Activated CD4-positive, alpha-beta T cell treated with anti-CD3 and anti-CD28 coated beads for 36 hours (primary cell): ENCODE data around the gene ADGRG3. TPM values are rescaled to one million over a fixed set of nuclear protein-coding genes. Genes with fewer than 3 reads are reported as not detected.

ENCODE experiments used
- ATAC-seq: fragments of 200-7000 bp; cut with Tn5 transposase; one replicate; pipeline ENCODE4 v1.10.0; 2021; ENCODE audit warnings: mild to moderate bottlenecking, moderate library complexity
- CTCF ChIA-PET: fragments of 350-600 bp; sonication (Branson Sonifier 250); formaldehyde crosslinking; loops from one replicate; lab custom pipeline; 2021; ENCODE audit warnings: antibody characterized with exemption; lab: Charles Lee
- POLR2A ChIA-PET: fragments of 350-600 bp; sonication (Branson Sonifier 250); formaldehyde crosslinking; loops from one replicate; lab custom pipeline; 2021; ENCODE audit warnings: antibody characterized with exemption, inconsistent platforms; lab: Charles Lee
- DNase-seq: peaks from one replicate; pipeline ENCODE4 v3.0.0-alpha.2; 2020
- H3K27ac Mint-ChIP-seq: one replicate; pipeline ENCODE4 v1.8.0; 2021; ENCODE audit warnings: mixed read lengths
- H3K27me3 Mint-ChIP-seq: one replicate; pipeline ENCODE4 v1.8.0; 2021; ENCODE audit warnings: mixed read lengths
- H3K36me3 Mint-ChIP-seq: one replicate; pipeline ENCODE4 v1.8.0; 2021; ENCODE audit warnings: low read depth, mixed read lengths
- H3K4me1 Mint-ChIP-seq: one replicate; pipeline ENCODE4 v1.8.0; 2021; ENCODE audit warnings: mixed read lengths
- H3K4me3 Mint-ChIP-seq: one replicate; pipeline ENCODE4 v1.8.0; 2021; ENCODE audit warnings: mild to moderate bottlenecking, moderate library complexity, mixed read lengths
- H3K9me3 Mint-ChIP-seq: one replicate; pipeline ENCODE4 v1.8.0; 2021; ENCODE audit warnings: low read depth, mixed read lengths
- intact Hi-C, 2 experiments: fragments of 100-400 bp; cut with DNase I in 1 of 2; cut with micrococcal nuclease in 1 of 2; formaldehyde crosslinking; loops; one replicate each; pipeline versions ENCODE4 v1.14.2 to v1.15.1; 2022 to 2024; cut with DNase I, micrococcal nuclease
- total RNA-seq, 2 experiments: library from RNA; stranded (reverse); gene quantifications; one replicate each; pipeline ENCODE4 v1.2.3, GENCODE V29; 2021

The ADGRG3 gene
- total RNA-seq, 2 experiments from 2014 or later, result not detected

- Mint-ChIP-seq H3K36me3 (no peaks in the 10 kb centered on the region), H3K9me3 (no peaks in the 10 kb centered on the region), H3K27ac (no peak overlapping the region), H3K4me3 (no peak overlapping the region), H3K27me3 (peaks cover 10% of the 10 kb centered on the region), H3K4me1 (no peaks in the 10 kb centered on the region)
- intact Hi-C loops, result no loop called here
- no peak for DNase-seq
- ChIA-PET CTCF (interaction anchor here (0.6 to 1.7 kb wide), 4 partner anchors 38 to 1043 kb away, joined by 3 to 9 read pairs (median 4); no protein-coding TSS in a partner anchor), POLR2A (interaction anchor here (0.6 kb wide), 1 partner anchor 153 kb away, joined by 3 read pairs; no protein-coding TSS in a partner anchor)
- no peak for ATAC-seq
These were observed 27.5 kb upstream of the ADGRG3 start for GRCh38 chr16:57640612-57641011.

- Mint-ChIP-seq H3K4me3 (no peak overlapping the region), H3K36me3 (no peaks in the 10 kb centered on the region), H3K9me3 (no peaks in the 10 kb centered on the region), H3K4me1 (no peaks in the 10 kb centered on the region), H3K27ac (no peak overlapping the region), H3K27me3 (peaks cover 5% of the 10 kb centered on the region)
- ChIA-PET CTCF (interaction anchor here (0.6 to 2.7 kb wide), 6 partner anchors 8 to 122 kb away, joined by 3 to 14 read pairs (median 3); no protein-coding TSS in a partner anchor), POLR2A (no interaction called here)
- intact Hi-C loops, result no loop called here
- ATAC-seq (no peak), DNase-seq (no peak)
These were observed 25.7 kb upstream of the ADGRG3 start for GRCh38 chr16:57642160-57643135.

- intact Hi-C loops, result no loop called here
- no peak overlapping the region for H3K27ac Mint-ChIP-seq
- no peak overlapping the region for H3K4me3 Mint-ChIP-seq
- no peaks in the 10 kb centered on the region for H3K36me3 Mint-ChIP-seq
- peaks cover 6% of the 10 kb centered on the region for H3K4me1 Mint-ChIP-seq
- POLR2A ChIA-PET, result no interaction called here
- no peak for DNase-seq
- no peaks in the 10 kb centered on the region for H3K9me3 Mint-ChIP-seq
- CTCF ChIA-PET, result interaction anchor here (0.8 to 2.7 kb wide), 3 partner anchors 16 to 67 kb away, joined by 4 to 14 read pairs (median 7); no protein-coding TSS in a partner anchor
- peaks cover 2% of the 10 kb centered on the region for H3K27me3 Mint-ChIP-seq
- no peak for ATAC-seq
These were observed 24.8 kb upstream of the ADGRG3 start for GRCh38 chr16:57643147-57643874.

DNA sequence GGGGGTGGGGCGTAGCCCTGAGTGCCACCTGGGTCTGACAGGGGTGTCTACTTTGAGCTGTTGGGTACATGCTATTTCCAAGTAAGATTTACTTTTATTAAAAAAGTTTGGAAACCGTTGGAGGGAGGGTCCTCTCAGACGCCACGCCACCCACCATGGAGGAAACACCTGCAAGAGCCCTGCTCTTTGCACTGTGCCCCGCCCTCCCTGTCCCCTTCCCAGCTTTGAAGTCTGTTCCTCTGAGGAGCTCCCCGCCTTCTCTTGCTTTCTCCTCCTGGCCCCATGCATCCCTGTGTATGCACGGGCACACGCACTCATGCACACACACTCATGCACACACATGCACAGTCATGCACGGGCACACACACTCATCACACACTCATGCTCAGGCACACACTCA, 24.2 kb upstream of the ADGRG3 start:
- no peaks in the 10 kb centered on the region for H3K36me3 Mint-ChIP-seq
- no peaks in the 10 kb centered on the region for H3K9me3 Mint-ChIP-seq
- no peak overlapping the region for H3K4me3 Mint-ChIP-seq
- intact Hi-C loops, result loop anchor here in 1 of 2 experiments (2.0 kb wide), 1 partner anchor 21 kb away; no protein-coding TSS in a partner anchor
- CTCF ChIA-PET, result interaction anchor here (0.8 to 2.7 kb wide), 2 partner anchors 17 to 68 kb away, joined by 4 to 14 read pairs; no protein-coding TSS in a partner anchor
- POLR2A ChIA-PET, result no interaction called here
- no peak for DNase-seq
- H3K4me1 Mint-ChIP-seq, result peaks cover 12% of the 10 kb centered on the region
- no peak overlapping the region for H3K27ac Mint-ChIP-seq
- H3K27me3 Mint-ChIP-seq, result peaks cover 2% of the 10 kb centered on the region
- ATAC-seq, result no peak

DNA sequence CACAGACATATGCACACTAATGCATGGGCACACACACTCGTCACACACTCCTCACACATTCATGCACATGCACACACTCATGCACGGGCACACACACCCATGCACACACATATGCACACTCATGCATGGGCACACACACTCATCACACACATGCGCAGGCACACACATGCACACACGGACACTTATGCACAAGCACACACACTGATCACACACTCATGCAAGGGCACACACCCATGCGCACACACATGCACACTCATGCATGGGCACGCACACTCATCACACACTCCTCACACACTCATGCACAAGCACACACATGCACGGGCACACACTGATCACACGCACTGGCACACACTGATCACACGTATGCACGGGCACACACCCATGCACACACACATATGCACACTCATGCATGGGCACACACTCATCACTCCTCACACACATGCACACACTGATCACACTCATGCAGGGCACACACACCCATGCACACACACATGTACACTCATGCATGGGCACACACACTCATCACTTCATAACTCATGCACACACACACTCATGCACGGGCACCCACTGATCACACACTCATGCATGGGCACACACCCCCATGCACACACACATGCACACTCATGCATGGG, 23.6 kb upstream of the ADGRG3 start:
- Mint-ChIP-seq H3K9me3 (no peaks in the 10 kb centered on the region), H3K4me1 (peaks cover 12% of the 10 kb centered on the region), H3K36me3 (no peaks in the 10 kb centered on the region), H3K4me3 (no peak overlapping the region), H3K27me3 (peaks cover 2% of the 10 kb centered on the region), H3K27ac (no peak overlapping the region)
- ChIA-PET CTCF (interaction anchor here (2.7 kb wide), 1 partner anchor 68 kb away, joined by 14 read pairs; no protein-coding TSS in a partner anchor), POLR2A (no interaction called here)
- DNase-seq (no peak), ATAC-seq (no peak)
- intact Hi-C loops, result loop anchor here in 1 of 2 experiments (2.0 to 5.0 kb wide), 2 partner anchors 20 to 78 kb away; no protein-coding TSS in a partner anchor

GRCh38 chr16:57645169-57645568, 22.9 kb upstream of the ADGRG3 start:
- Mint-ChIP-seq H3K27ac (no peak overlapping the region), H3K4me3 (no peak overlapping the region), H3K36me3 (no peaks in the 10 kb centered on the region), H3K9me3 (no peaks in the 10 kb centered on the region), H3K27me3 (peaks cover 2% of the 10 kb centered on the region), H3K4me1 (peaks cover 12% of the 10 kb centered on the region)
- DNase-seq (no peak), ATAC-seq (no peak)
- intact Hi-C loops, result loop anchor here in 1 of 2 experiments (2.0 to 5.0 kb wide), 2 partner anchors 20 to 77 kb away; no protein-coding TSS in a partner anchor
- CTCF ChIA-PET, result interaction anchor here (0.7 to 6.5 kb wide), 5 partner anchors 12 to 76 kb away, joined by 3 to 121 read pairs (median 52); no protein-coding TSS in a partner anchor
- POLR2A ChIA-PET, result no interaction called here

DNA sequence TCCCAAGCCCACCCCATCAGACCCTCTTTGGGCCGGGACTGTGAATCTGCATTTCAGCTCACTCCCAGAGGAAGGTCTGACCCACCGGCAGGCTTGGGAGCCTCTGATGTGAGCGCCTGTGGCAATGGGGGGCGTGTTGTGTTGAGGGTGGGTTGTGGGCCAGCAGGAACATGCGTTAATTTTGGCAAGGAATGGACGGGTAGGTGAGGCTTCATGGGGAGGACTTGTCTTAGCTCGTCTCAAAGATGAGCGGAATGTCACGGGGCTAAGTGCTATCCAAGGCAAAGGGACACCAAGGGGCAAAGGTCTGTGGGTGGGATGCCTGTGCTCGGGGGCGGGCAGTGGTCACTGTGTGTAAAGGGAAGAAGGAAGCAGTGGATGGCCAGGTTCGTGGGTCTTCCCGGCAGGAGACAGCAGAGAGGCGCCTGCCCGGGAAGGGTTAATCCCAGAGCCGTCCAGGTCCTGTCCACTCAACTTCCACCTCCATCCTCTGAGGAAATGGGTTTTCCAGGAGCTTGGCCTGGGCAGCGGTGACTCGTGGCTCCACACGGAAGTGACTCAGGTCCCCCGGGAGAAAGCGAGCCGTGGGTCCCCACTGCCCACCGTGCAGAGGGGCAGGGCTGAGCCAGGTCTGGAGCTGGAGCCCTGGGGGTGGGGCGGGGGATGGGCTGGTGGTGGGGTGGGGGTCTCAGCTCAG, 22.3 kb upstream of the ADGRG3 start:
- ATAC-seq (no peak), DNase-seq (no peak)
- ChIA-PET POLR2A (no interaction called here), CTCF (interaction anchor here (0.6 to 6.5 kb wide), 8 partner anchors 9 to 75 kb away, joined by 3 to 121 read pairs (median 19); no protein-coding TSS in a partner anchor)
- Mint-ChIP-seq H3K4me3 (no peak overlapping the region), H3K27ac (no peak overlapping the region), H3K4me1 (peaks cover 12% of the 10 kb centered on the region), H3K27me3 (no peaks in the 10 kb centered on the region), H3K9me3 (no peaks in the 10 kb centered on the region), H3K36me3 (no peaks in the 10 kb centered on the region)
- intact Hi-C loops, result loop anchor here in 1 of 2 experiments (2.0 to 5.0 kb wide), 2 partner anchors 19 to 76 kb away; no protein-coding TSS in a partner anchor

DNA sequence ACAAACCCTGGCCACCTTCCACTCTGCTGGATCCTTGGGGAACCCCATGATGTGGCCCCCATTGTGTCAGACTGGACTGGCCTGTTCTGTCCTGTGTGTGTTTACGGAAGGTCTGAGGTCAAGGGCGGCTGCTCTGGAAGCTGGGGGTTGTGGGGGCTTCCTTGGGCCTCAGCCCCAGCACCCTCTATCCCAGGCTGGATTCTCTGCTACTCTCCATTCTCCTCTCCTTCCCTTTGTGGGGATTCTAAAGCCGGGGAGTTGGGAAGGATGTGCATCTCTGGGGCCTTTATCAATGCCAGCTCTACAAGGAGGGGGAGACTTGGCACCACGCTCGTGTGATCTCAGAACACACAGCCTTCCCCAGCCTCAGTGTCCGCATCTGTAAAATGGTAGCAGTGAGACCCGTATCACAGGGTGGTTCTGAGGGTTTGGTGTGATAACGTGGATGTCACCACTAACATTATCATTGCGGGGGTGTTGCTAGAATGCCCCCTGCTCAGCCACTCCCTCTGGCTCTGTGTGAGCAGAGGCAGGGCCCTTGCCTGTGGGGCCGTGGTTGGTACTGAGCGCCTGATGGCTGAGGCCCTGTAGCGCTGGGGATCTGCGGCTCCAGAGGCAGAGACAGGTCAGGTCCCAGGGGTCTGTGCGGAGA, 21.6 kb upstream of the ADGRG3 start:
- Mint-ChIP-seq H3K27ac (no peak overlapping the region), H3K4me3 (no peak overlapping the region), H3K4me1 (peaks cover 13% of the 10 kb centered on the region), H3K9me3 (no peaks in the 10 kb centered on the region), H3K36me3 (no peaks in the 10 kb centered on the region), H3K27me3 (no peaks in the 10 kb centered on the region)
- DNase-seq (no peak), ATAC-seq (no peak)
- ChIA-PET POLR2A (interaction anchor here (1.0 kb wide), 1 partner anchor 37 kb away, joined by 3 read pairs; no protein-coding TSS in a partner anchor), CTCF (interaction anchor here (0.6 to 6.5 kb wide), 9 partner anchors 9 to 70 kb away, joined by 3 to 121 read pairs (median 24); no protein-coding TSS in a partner anchor)
- intact Hi-C loops, result loop anchor here in 1 of 2 experiments (5.0 kb wide), 1 partner anchor 76 kb away; no protein-coding TSS in a partner anchor

DNA sequence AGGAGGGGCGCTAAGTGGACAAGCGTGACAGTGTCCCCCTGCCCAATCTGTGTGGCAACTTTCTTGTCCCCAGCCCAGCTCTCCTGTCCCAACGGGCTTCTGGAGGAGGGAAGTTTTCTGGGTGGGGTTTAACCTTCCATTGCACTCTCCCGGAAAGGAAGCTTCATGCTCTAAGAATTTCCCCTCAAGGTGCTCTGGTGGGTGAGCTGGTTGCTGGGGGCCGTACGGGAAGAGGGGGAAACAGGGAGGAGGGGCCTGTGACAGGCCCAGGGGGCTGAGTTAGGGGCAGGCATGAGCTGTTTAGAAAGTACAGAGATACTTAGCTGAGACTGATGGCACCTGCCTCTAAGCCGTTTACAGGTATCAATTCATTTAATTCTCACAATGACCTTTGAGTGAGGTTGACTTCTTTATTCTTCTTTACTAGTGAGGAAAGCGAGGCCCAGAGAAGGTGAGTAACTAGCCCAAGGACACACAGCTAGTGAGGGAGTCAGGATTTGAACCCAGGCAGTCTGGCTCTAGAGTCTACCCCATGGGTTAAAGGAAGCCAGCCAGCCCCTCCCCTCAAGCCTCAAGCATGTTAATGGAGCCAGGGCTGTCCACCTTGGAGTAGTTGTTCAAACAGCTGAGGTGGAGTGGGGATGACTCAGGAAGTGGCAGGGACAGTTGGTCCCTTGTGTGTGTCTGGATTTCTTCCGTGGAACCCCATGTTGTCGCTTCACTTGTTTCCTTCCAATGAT, 20.8 kb upstream of the ADGRG3 start:
- ChIA-PET POLR2A (interaction anchor here (1.0 kb wide), 1 partner anchor 38 kb away, joined by 3 read pairs; no protein-coding TSS in a partner anchor), CTCF (interaction anchor here (0.7 to 6.5 kb wide), 12 partner anchors 10 to 269 kb away, joined by 3 to 121 read pairs (median 16); partner anchors contain the start of gene ADGRG5)
- Mint-ChIP-seq H3K4me1 (peaks cover 19% of the 10 kb centered on the region), H3K27me3 (no peaks in the 10 kb centered on the region), H3K4me3 (no peak overlapping the region), H3K36me3 (no peaks in the 10 kb centered on the region), H3K9me3 (no peaks in the 10 kb centered on the region), H3K27ac (peak overlapping the region; percentile 27)
- DNase-seq, result no peak
- intact Hi-C loops, result loop anchor here in 1 of 2 experiments (5.0 kb wide), 1 partner anchor 75 kb away; no protein-coding TSS in a partner anchor
- ATAC-seq, result no peak
